Fibroblast of skin of left quadriceps (primary cell): ENCODE measurements around the gene ZNF224.
"Not testable (repeated sequence)": the region's sequence is repeated elsewhere in the genome, so short reads cannot be mapped to it uniquely, and the experiment has no call there.

ENCODE experiments used
- DNase-seq, 2 experiments: peaks; one replicate each; pipeline ENCODE4 v3.0.0-alpha.2; 2013; ENCODE audit warnings: low read depth in 2 of 2

ZNF224 gene

DNA sequence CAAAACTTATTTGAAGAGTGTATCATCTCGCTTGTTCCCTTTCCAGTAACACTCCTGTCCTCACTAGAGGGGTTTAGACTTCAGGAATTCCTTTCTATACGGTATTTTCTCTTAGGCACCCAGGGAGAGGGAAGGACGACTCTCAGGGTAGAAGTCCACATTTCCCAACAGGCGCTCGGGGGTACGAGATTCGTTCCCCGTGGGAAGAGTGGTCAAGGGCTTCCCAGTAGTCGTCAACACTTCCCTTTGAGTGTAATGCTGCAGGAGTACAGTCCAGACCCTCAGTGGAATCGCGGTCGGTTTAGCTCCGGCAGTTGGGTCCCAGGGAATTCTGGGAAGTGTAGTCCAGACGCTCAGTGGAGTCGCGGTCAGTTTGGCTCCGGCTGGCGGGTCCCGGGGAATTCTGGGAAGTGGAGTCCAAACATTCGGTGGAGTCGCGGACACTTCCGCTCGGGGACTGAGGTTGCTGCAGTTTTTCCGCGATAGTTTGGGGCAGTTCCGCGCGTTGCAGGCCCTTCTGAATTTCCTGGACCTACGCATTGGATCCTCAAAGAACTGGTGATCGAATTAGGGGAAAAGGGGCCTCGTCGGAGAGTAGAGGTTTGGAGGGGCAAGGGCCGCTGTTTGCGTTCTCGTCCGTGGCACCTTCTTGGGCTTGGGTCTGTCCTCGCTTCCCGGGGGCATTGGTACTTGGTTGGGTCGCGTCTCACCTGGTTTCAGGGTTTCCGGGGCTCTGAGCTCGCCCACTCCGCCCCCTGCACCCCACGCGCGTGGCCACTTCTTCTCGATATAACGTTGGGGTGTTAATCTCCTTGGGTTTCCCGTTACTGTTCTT lies at the start of gene ZNF224:
ZNF224 (plus strand) TSS at position 431 of the 835 bp plus-strand sequence. CDS start 3,513 bp downstream, outside the sequence.
- DNase-seq = peak; percentile 82 to 83

DNA sequence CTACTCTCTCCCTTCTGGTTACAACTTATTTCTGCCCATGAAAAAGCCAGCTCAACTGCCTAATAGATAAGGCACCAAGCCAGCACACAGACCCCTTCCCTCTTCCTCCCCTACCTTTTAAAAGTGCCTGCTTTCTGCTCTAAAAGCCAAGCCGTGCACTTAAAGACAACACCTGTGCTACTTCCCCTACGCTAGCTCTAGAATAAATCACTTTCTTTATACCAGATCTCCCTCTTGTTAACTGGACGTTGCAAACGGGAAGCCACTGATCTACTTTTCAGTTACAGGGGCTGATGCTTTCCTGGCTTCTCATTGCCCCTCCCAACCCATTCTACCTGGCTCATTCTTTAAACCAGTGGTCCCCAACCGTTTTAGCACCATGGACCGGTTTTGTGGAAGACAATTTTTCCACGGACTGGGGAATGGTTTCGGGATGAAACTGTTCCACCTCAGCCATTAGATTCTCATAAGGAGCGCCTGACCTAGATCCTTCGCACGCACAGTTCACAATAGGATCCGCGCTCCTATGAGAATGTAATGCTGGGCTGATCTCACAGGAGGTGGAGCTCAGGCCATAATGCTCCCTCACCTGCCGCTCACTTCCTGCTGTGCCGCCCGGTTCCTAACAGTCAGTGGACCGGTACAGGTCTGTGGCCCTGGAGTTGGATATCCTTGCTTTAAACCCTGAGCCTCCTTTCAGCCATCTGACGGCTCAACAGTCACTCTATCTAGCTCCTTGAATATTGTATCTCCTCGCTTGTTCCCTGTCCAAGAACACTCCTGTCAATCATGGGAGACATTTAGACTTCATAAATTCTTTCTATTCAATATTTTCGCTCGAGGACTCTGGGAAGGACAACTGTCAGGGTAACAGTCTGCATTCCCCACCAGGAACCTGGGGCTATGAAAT lies 43.2 kb upstream of the ZNF224 start:
- DNase-seq = no peak

GRCh38 chr19:44051650-44052402 lies 42.3 kb upstream of the ZNF224 start, which contains the start of gene ZNF223:
TSS of gene ZNF223 (plus strand) at chr19:44052036. CDS start at chr19:44055177, 3,141 bp downstream.
- peak; percentile 84 to 88 for DNase-seq

DNA sequence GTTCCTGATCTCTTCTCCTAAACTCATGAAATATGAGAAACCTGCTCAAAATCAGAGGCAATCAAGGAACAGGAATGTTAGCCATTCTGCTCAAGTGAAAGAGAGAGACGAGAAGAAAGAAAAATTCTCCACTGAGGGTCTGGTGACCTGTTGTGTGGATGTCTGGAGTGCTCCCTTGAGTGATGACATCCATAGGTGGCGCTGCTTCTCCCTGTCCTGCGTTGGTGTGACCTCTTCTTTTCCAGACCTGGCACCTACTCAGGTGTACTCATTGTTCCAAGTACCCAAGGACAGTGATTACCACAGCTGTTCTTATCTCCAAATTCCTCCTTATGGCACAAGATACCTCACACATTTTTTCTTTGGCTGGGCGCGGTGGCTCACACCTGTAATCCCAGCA lies 38.3 kb upstream of the ZNF224 start:
- no peak for DNase-seq

DNA sequence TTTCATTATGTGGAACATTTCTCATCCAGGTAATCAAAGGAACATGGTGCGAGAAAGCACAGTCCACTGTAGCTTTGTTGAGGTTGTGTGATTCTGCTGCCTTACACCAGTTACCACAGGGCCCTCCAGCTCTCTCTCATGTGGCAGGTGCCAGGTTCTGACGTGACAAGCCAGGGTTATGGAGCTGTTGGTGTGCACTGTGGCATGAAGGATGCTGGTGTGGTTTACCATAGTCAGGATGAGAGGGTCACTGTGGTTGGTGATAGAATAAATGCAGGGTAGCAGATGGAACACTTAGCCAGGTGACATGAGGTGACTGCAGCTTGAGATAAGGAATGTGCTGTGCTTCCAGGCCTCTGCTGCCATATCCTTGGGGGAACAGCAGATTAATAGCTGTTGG lies 34.9 kb upstream of the ZNF224 start:
- no peak for DNase-seq

GRCh38 chr19:44061038-44061437 lies 33.1 kb upstream of the ZNF224 start:
- DNase-seq = no peak

- no peak for DNase-seq
Observed at GRCh38 chr19:44066305-44066704, 27.9 kb upstream of the ZNF224 start.

DNA sequence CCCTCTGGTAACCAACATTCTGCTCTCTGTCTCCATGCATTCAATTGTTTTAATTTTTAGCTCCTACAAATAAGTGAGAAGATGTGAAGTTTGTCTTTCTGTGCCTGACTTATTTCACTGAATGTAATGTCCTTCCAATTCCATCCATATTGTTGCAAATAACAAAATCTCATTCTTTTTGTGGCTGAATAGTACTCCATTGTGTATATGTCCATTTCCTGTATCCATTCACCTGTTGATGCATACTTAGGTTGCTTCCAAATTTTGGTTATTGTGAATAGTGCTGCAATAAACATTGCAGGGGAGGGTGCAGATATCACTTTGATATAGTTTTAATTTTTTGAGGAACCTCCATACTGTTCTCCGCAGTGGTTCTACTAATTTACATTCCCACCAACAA lies 24.7 kb upstream of the ZNF224 start:
- DNase-seq = no peak

GRCh38 chr19:44071824-44072542 lies 22.2 kb upstream of the ZNF224 start, which contains the start of gene ZNF284:
TSS of gene ZNF284 (plus strand) at chr19:44072159. CDS start at chr19:44076390, 4,231 bp downstream.
- DNase-seq = peak; percentile 80

GRCh38 chr19:44072543-44073401 lies 21.4 kb upstream of the ZNF224 start:
- DNase-seq = no peak

DNA sequence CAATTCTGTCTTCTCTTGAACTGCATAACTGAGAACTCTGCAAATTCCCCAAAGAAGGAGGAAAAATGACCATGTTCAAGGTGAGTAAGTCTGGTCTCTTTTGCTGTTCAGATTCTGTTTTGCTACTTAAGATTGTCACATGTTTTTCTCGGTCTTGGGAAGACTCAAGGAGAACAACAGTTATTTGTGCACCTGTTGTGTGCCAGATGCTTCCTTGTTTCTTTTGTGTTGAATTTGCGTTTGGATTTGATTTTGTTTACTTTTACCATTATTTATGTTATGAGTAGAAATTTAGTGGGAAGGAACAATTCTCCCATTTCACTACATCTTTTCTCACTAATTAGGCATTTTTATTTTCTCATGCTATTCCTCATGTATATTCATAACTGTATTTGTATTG lies 17.8 kb upstream of the ZNF224 start:
- DNase-seq = no peak

DNA sequence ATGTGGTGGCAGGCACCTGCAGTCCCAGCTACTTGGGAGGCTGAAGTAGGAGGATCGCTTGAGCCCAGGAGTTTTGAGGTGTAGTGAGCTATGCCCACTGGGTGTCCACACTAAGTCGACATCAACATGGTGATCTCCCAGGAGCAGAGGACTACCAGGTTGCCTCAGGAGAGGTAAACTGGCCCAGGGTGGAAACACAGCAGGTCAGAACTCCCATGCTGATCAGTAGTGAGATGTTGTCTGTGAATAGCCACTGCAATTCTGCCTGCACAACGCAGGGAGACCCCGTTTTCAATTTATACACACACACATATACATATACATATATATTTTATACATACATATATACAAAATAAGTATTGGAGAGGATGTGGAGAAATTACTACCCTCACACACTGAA lies 2.1 kb upstream of the ZNF224 start:
- no peak for DNase-seq

GRCh38 chr19:44107751-44108150 lies 13.6 kb downstream of the ZNF224 start:
- no peak for DNase-seq

DNA sequence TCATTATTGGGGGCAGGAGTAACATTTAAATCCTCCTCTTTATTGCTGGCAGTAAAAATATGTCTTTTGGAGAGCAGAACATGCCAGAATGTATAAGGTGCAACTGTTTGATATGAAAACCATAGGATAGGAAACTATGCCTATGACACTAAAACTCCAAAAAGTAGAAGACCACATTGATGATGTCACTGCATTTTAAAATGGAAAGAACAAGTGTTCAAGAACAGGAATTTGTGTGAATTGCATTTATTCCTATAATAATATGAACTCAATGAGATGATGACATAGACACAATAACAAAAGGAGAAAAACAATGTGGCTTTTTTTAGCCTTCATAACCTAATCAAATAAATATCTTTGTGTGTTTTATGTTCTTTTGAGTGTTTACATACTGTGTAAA lies 15.3 kb downstream of the ZNF224 start:
- no peak for DNase-seq

- DNase-seq = peak; percentile 51 to 60
Observed at GRCh38 chr19:44111910-44112463, 17.8 kb downstream of the ZNF224 start.

- no peak for DNase-seq
Observed at GRCh38 chr19:44112802-44113137, 18.6 kb downstream of the ZNF224 start.

GRCh38 chr19:44113138-44113783 lies 19.1 kb downstream of the ZNF224 start, which contains the start of gene ZNF225:
TSS of gene ZNF225 (plus strand) at chr19:44113399. CDS start at chr19:44115828, 2,429 bp downstream.
- peak; percentile 97 for DNase-seq

- DNase-seq = no peak
Observed at GRCh38 chr19:44113784-44114390, 19.7 kb downstream of the ZNF224 start.

GRCh38 chr19:44121162-44121561 lies 27.0 kb downstream of the ZNF224 start:
- not testable (repeated sequence) for DNase-seq
